Mesenchymal stem cell (in vitro differentiated cells and primary cell): Measurements from ENCODE around the gene CEACAM18.

ENCODE experiments used
- DNase-seq: peaks from one replicate; pipeline ENCODE4 v3.0.0-alpha.2; 2013
- H2AFZ ChIP-seq: one replicate; pipeline ENCODE4 v1.6.1; 2013; ENCODE audit warnings: low read depth, mild to moderate bottlenecking, control low read depth, inconsistent platforms, low read length, moderate library complexity
- H2AK5ac ChIP-seq: 2 replicates; pipeline ENCODE4 v1.6.1; 2013; ENCODE audit warnings: low read length, moderate library complexity, mild to moderate bottlenecking, inconsistent platforms; ENCODE audit not compliant: severe bottlenecking
- H2BK120ac ChIP-seq: one replicate; pipeline ENCODE4 v1.6.1; 2013; ENCODE audit warnings: low read depth, mild to moderate bottlenecking, inconsistent platforms, low read length, moderate library complexity
- H2BK12ac ChIP-seq, 2 experiments: one replicate each; pipeline ENCODE4 v1.6.1; 2013; ENCODE audit warnings: inconsistent platforms in 2 of 2, low read length in 2 of 2, mild to moderate bottlenecking in 2 of 2, moderate library complexity in 2 of 2, control low read depth in 1 of 2
- H2BK15ac ChIP-seq: one replicate; pipeline ENCODE4 v1.6.1; 2013; ENCODE audit warnings: mild to moderate bottlenecking, low read depth, inconsistent platforms; ENCODE audit not compliant: poor library complexity, severe bottlenecking
- H2BK5ac ChIP-seq: 2 replicates; pipeline ENCODE4 v1.6.1; 2013; ENCODE audit warnings: low read depth, mild to moderate bottlenecking, low read length, control low read depth, inconsistent platforms; ENCODE audit not compliant: poor library complexity, severe bottlenecking
- H3K14ac ChIP-seq, 2 experiments: one replicate each; pipeline ENCODE4 v1.6.1; 2013; ENCODE audit warnings: inconsistent platforms in 2 of 2, low read length in 2 of 2, control low read depth in 1 of 2, mild to moderate bottlenecking in 1 of 2, moderate library complexity in 1 of 2
- H3K18ac ChIP-seq, 2 experiments: one replicate each; pipeline ENCODE4 v1.6.1; 2013; ENCODE audit warnings: inconsistent platforms in 2 of 2, low read length in 2 of 2, control low read depth in 1 of 2, low read depth in 1 of 2, mild to moderate bottlenecking in 1 of 2
- H3K23ac ChIP-seq, 2 experiments: one replicate each; pipeline ENCODE4 v1.6.1; 2013; ENCODE audit warnings: inconsistent platforms in 2 of 2, low read length in 2 of 2, mild to moderate bottlenecking in 2 of 2, moderate library complexity in 2 of 2, control low read depth in 1 of 2
- H3K27ac ChIP-seq: 2 replicates; pipeline ENCODE4 v1.5.1; 2013; ENCODE audit warnings: mild to moderate bottlenecking, moderate library complexity, low read length, control low read depth, inconsistent platforms; ENCODE audit not compliant: poor library complexity, severe bottlenecking
- H3K27me3 ChIP-seq, 2 experiments: 2 replicates each; pipeline versions ENCODE4 v1.6.1 to v1.7.0; 2013; ENCODE audit warnings: low read length in 2 of 2, mild to moderate bottlenecking in 2 of 2, moderate library complexity in 2 of 2, control low read depth in 1 of 2, inconsistent platforms in 1 of 2; ENCODE audit not compliant: control insufficient read depth in 1 of 2, insufficient read depth in 1 of 2
- H3K36me3 ChIP-seq, 2 experiments: 2 replicates each; pipeline versions ENCODE4 v1.6.1 to v1.7.0; 2013; ENCODE audit warnings: low read length in 2 of 2, control low read depth in 1 of 2, inconsistent platforms in 1 of 2, low read depth in 1 of 2, mild to moderate bottlenecking in 1 of 2; ENCODE audit not compliant: insufficient read depth in 2 of 2, control insufficient read depth in 1 of 2
- H3K4ac ChIP-seq, 2 experiments: one replicate each; pipeline ENCODE4 v1.6.1; 2013; ENCODE audit warnings: inconsistent platforms in 2 of 2, low read length in 2 of 2, mild to moderate bottlenecking in 2 of 2, moderate library complexity in 2 of 2, control low read depth in 1 of 2, low read depth in 1 of 2
- H3K4me1 ChIP-seq: 2 replicates; pipeline ENCODE4 v1.6.1; 2013; ENCODE audit warnings: low read depth, low read length, control low read depth; ENCODE audit not compliant: control insufficient read depth, insufficient read depth
- H3K4me2 ChIP-seq: 2 replicates; pipeline ENCODE4 v1.6.1; 2013; ENCODE audit warnings: low read length, mild to moderate bottlenecking, inconsistent platforms; ENCODE audit not compliant: poor library complexity, severe bottlenecking
- H3K4me3 ChIP-seq, 2 experiments: 2 replicates each; pipeline versions ENCODE4 v1.5.1 to v1.7.0; 2013; ENCODE audit warnings: low read length in 2 of 2, mild to moderate bottlenecking in 2 of 2, control low read depth in 1 of 2, low read depth in 1 of 2; ENCODE audit not compliant: insufficient read depth in 1 of 2
- H3K79me1 ChIP-seq: replicated peaks from 2 replicates; pipeline ENCODE4 v1.6.1; 2013; ENCODE audit warnings: mild to moderate bottlenecking, control low read depth, low read length, inconsistent platforms; ENCODE audit not compliant: poor library complexity, severe bottlenecking
- H3K9ac ChIP-seq: 2 replicates; pipeline ENCODE4 v1.7.0; 2013; ENCODE audit warnings: mild to moderate bottlenecking, low read length, moderate library complexity
- H3K9me3 ChIP-seq: 2 replicates; pipeline ENCODE4 v1.7.0; 2013; ENCODE audit warnings: mild to moderate bottlenecking, low read length; ENCODE audit not compliant: control insufficient read depth
- H4K8ac ChIP-seq: one replicate; pipeline ENCODE4 v1.6.1; 2013; ENCODE audit warnings: inconsistent platforms, mild to moderate bottlenecking, low read length, moderate library complexity
- H4K91ac ChIP-seq: one replicate; pipeline ENCODE4 v1.6.1; 2013; ENCODE audit warnings: mild to moderate bottlenecking, low read length, inconsistent platforms
- WGBS: methylation state at CpG from one replicate; pipeline ENCODE4 v1.1.7; 2013; ENCODE audit warnings: mixed read lengths; 5-methylcytosine and 5-hydroxymethylcytosine counted together

The CEACAM18 gene

DNA sequence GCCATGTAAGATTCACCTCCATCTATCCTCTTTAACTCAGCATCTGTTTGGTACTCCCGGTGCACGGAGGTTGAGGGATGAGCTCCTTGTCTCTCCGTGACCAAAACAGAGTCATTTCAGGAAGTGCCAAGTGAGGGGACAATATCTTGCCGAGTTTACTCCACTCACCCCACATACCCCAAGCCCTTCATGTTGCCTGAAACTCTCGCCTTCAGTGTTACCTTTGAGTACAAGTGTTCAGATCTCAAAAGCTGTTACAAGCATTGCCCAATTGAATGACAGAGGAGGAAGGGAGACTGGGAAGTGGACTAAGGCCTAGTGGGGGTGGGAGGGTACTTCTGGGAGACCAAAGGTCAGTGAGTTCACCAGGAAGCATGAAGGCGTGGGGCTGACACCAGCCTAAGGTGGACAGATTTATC is 29.3 kb downstream of the CEACAM18 start:
- Histone ChIP-seq H3K14ac (no peak overlapping the region), H4K8ac (no peak overlapping the region), H4K91ac (no peak overlapping the region), H2BK12ac (no peak overlapping the region), H3K27ac (no peak overlapping the region), H2BK120ac (no peak overlapping the region), H3K36me3 (no peaks in the 10 kb centered on the region), H2BK15ac (no peak overlapping the region), H3K23ac (no peak overlapping the region), H3K27me3 (peaks cover 0 to 26% of the 10 kb centered on the region in 2 experiments), H2AFZ (no peak overlapping the region), H3K4me2 (no peak overlapping the region), H3K9me3 (no peaks in the 10 kb centered on the region), H3K4me3 (no peak overlapping the region), H3K9ac (no peak overlapping the region), H3K4me1 (no peaks in the 10 kb centered on the region), H3K79me1 (no peaks in the 10 kb centered on the region), H2BK5ac (no peak overlapping the region), H3K18ac (no peak overlapping the region), H2AK5ac (no peak overlapping the region), H3K4ac (no peak overlapping the region)
- WGBS, result 53% methylated on average over 5 of the region's 6 CpGs
- no peak for DNase-seq

DNA sequence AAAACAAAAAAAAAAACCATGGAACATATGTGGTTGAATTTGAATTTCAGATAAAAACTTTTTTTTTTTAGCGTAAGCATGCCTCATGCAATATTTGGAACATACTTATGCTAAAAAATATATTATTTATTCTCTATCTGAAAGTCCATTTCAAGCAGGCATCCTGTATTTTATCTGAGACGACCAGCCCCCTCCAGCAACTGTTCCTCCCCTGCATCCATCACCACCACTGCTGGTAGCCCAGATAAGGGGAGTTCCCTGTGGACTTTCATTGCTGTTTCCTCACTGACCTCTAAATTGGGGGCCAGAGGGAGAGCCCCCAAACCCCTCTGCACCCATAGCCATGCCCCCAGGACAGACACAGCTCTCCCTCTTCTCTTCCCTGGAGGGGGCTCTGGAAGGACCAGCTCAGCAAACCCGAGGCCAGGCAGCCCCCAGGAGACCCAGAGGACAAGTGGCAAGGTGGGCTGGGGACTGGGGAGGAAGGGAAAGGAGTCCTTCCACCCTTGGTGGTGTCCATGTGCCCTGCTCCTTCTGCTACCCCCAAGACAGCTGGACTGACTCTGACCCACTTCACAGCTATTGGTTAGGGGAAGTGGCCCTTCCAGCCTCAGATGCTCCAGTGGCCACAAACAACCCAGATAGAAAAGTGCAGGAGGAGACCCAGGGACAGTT is 29.9 kb downstream of the CEACAM18 start:
- no peak overlapping the region for H3K9ac ChIP-seq
- H3K79me1 ChIP-seq, result no peaks in the 10 kb centered on the region
- H3K18ac ChIP-seq, result no peak overlapping the region
- no peak overlapping the region for H3K14ac ChIP-seq
- H2BK15ac ChIP-seq, result no peak overlapping the region
- H3K4me1 ChIP-seq, result no peaks in the 10 kb centered on the region
- H4K91ac ChIP-seq, result no peak overlapping the region
- no peak overlapping the region for H3K4ac ChIP-seq
- no peak overlapping the region for H4K8ac ChIP-seq
- H2BK5ac ChIP-seq, result no peak overlapping the region
- no peak overlapping the region for H2BK12ac ChIP-seq
- no peak overlapping the region for H3K27ac ChIP-seq
- H2BK120ac ChIP-seq, result no peak overlapping the region
- H3K23ac ChIP-seq, result no peak overlapping the region
- no peak overlapping the region for H3K4me3 ChIP-seq
- H2AFZ ChIP-seq, result no peak overlapping the region
- 27% methylated on average over 1 of the region's 3 CpGs for WGBS
- H3K36me3 ChIP-seq, result no peaks in the 10 kb centered on the region
- H3K4me2 ChIP-seq, result no peak overlapping the region
- no peak overlapping the region for H2AK5ac ChIP-seq
- H3K9me3 ChIP-seq, result no peaks in the 10 kb centered on the region
- DNase-seq, result no peak
- H3K27me3 ChIP-seq, result peaks cover 0 to 29% of the 10 kb centered on the region in 2 experiments

DNA sequence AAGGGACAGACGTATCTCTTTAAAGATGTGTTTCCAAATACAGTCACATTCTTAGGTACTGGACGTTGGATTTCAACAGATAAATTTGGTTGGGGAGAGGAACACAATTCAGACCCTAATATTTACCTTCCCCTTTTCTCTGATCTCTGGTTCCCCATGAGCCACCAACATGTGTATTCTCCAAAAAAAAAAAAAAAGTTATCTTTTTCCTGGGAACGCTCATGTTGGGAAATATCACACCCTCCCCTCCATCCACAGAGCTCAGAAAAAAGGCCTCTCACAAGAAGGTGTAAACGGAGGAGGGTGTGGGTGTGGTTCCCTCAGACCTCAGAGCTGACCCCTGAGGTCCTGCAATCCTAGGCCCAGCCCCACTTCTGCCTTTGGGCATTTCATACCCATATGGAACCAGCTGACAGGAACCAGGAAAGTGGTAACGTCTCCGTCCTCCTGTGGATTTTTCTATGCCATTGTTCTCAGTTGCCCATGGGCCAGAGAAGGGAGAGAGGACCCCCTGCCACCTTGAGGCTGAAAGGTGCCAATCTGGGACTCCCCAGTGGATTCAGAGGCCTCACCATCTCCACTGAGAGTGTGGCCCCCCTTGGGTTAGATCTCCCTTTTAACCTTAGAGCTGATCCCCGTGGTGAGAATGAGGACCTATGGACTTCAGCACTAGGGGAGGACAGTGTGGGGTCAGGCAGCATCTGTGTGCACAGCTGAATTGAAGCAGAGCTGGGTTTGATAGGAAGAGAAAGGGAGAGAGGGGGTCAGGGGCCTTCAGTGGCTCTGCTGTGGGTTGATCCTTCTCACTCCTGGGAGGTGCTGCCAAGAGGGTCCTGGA is 31.7 kb downstream of the CEACAM18 start:
- H4K8ac ChIP-seq, result no peak overlapping the region
- no peak overlapping the region for H3K4me2 ChIP-seq
- H3K23ac ChIP-seq, result no peak overlapping the region
- H2BK5ac ChIP-seq, result no peak overlapping the region
- H3K9me3 ChIP-seq, result no peaks in the 10 kb centered on the region
- H3K18ac ChIP-seq, result no peak overlapping the region
- peaks cover 0 to 29% of the 10 kb centered on the region in 2 experiments for H3K27me3 ChIP-seq
- H3K36me3 ChIP-seq, result no peaks in the 10 kb centered on the region
- no peak overlapping the region for H2AFZ ChIP-seq
- H3K14ac ChIP-seq, result no peak overlapping the region
- no peak for DNase-seq
- no peak overlapping the region for H2BK120ac ChIP-seq
- H3K4me1 ChIP-seq, result no peaks in the 10 kb centered on the region
- H3K4ac ChIP-seq, result no peak overlapping the region
- no peak overlapping the region for H2BK12ac ChIP-seq
- no peak overlapping the region for H4K91ac ChIP-seq
- no peak overlapping the region for H2AK5ac ChIP-seq
- no peak overlapping the region for H3K9ac ChIP-seq
- 59% methylated on average over 6 of the region's 7 CpGs for WGBS
- no peak overlapping the region for H2BK15ac ChIP-seq
- H3K4me3 ChIP-seq, result no peak overlapping the region
- no peak overlapping the region for H3K27ac ChIP-seq
- H3K79me1 ChIP-seq, result no peaks in the 10 kb centered on the region

GRCh38 chr19:51511353-51511752 is 33.0 kb downstream of the CEACAM18 start:
- no peaks in the 10 kb centered on the region for H3K36me3 ChIP-seq
- H3K23ac ChIP-seq, result no peak overlapping the region
- H3K4me3 ChIP-seq, result no peak overlapping the region
- no peak for DNase-seq
- no peak overlapping the region for H2AFZ ChIP-seq
- no peak overlapping the region for H4K8ac ChIP-seq
- no peaks in the 10 kb centered on the region for H3K4me1 ChIP-seq
- H3K9ac ChIP-seq, result no peak overlapping the region
- H2AK5ac ChIP-seq, result no peak overlapping the region
- H3K9me3 ChIP-seq, result no peaks in the 10 kb centered on the region
- H3K27me3 ChIP-seq, result peaks cover 0 to 24% of the 10 kb centered on the region in 2 experiments
- H3K18ac ChIP-seq, result no peak overlapping the region
- no peak overlapping the region for H2BK15ac ChIP-seq
- H3K4ac ChIP-seq, result no peak overlapping the region
- H4K91ac ChIP-seq, result no peak overlapping the region
- no peak overlapping the region for H3K14ac ChIP-seq
- H2BK5ac ChIP-seq, result no peak overlapping the region
- H2BK12ac ChIP-seq, result no peak overlapping the region
- 34% methylated on average over 5 of the region's 6 CpGs for WGBS
- no peak overlapping the region for H3K4me2 ChIP-seq
- H2BK120ac ChIP-seq, result no peak overlapping the region
- H3K79me1 ChIP-seq, result no peaks in the 10 kb centered on the region
- no peak overlapping the region for H3K27ac ChIP-seq
